HG03520 (cell line): ENCODE data around the gene MPRIP.

Experiments used
- ATAC-seq: cut with Tn5 transposase; IDR thresholded peaks from one replicate; pipeline ENCODE4 v1.9.1; 2021; ENCODE audit warnings: mild to moderate bottlenecking, moderate library complexity; ENCODE audit not compliant: unreplicated experiment

Gene MPRIP

DNA sequence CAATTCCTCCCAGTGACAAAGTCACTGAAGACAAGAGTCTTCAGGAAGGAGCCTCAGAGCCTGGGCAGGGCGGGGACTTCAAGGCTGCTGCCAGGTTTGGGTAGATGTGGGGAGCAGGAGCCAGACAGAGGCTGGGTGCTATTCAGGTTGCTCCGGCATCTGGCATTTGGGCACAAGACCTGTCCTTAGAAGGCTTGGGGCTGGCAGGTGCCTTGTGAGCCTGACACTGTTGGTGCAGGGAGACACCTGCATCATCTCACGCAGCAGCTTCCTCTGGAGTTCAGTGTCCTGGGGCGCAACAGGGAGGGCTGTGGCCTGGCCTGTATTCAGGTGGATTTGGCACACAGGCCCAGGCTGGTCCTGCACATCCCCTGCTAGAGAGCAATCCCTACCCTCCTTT lies 65.0 kb downstream of the MPRIP start:
- no peak for ATAC-seq

DNA sequence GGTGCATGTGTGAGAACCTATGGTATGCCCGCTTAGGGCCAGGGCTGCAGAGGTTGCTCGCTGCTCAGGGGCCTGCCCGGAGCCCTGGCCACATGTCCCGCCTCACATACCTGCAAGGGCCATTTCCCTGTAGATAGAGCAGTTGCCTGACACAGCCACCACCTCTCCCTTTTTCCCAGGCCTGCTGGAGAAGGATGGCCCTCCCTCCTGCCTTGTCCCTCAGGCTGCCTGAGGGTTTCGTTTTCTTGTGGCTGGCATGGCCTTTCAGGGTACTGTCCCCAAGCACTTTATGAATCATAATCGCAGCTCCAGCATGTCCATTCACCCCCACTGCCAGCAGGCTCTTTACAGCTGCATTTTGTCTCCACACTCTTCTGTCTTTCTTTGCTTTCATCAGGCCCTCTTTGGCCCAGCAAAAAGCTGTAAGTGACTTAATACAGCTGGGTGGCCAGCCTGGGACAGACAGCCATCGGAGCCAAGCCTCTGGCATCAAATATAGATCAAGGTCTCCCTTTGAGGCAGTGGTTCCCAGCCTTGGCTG lies 65.7 kb downstream of the MPRIP start:
- no peak for ATAC-seq

DNA sequence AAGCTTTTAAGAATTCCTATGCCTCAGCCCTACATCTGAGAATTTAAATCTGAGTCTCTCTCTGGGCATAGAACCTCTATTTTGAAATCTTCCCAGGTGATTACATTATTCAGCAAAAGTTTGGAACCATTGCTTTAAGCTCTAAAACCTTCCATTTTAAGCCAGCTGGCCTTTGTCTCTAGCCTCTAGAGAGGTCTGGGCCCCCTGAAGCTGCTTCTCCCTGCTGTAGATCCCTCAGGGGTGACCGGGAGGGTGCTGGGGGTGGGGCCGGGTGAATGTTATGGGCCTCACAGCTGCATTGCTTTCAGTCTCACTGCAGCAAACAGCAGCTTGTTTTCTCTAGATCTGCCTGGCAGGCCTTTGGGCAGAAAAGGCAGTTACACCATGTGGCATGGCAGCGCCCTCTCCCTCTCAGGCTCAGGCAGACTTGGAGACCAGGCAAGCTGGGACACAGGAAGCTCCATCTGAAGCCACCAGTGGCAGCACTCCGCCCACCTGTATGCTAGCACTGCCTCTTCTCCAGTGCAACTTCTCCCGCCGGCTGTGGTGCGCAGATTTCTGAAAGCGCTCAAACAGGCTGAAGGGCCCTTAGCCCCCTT lies 66.3 kb downstream of the MPRIP start:
- ATAC-seq = no peak

DNA sequence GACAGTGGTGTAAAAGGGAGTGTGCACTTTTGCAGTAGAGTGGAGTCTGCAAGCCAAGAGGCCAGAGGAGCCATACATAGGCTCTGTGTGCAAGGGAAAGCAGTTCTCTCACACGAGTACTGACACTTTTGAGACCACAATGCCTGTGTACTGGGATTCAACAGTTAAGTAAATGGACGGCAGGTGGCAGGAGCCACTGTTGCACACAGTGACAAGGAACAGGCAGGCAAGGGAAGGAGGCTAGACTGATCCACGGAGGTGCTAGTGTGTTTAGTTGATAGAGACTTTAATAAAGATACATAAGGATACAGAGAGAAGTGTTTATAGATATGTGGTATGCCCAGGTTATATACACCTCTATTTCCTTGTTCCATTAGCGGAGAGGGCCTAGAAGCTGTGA lies 67.0 kb downstream of the MPRIP start:
- ATAC-seq = no peak

DNA sequence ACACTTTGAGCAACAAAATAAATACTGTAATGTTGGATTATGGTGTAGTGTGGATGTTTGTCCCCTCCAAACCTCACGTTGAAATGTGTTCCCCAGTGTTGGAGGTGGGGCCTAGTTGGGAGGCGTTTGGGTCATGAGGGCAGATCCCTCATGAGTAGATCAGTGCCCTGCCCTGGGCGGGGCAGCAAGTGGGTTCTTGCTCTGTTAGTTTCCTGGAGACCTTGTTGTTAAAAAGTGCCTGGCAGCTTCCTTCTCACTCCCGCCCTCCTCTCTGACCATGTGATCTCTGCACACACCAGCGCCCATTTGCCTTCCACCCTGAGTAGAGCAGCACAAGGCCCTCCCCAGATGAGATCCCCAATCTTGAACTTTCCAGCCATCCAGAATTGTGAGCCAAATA lies 67.7 kb downstream of the MPRIP start:
- ATAC-seq = no peak

DNA sequence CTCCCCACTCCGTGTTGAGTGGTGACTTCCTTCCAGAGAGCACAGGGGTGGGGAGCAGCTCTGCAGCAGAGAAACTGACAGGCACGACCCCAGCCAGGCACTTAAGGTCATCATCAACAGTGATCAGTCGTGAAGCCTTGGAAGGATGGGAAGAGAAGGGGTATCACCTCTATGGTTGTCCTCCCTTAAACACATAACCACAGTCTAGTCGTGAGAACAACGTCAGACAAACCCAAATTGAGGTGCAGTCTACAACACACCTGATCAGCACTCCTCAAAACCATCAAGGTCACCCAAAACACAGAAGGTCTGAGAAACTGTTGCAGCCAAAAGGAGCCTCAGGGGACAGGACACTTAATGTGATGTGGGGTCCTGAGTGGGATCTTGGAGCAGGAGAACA lies 68.3 kb downstream of the MPRIP start:
- no peak for ATAC-seq

DNA sequence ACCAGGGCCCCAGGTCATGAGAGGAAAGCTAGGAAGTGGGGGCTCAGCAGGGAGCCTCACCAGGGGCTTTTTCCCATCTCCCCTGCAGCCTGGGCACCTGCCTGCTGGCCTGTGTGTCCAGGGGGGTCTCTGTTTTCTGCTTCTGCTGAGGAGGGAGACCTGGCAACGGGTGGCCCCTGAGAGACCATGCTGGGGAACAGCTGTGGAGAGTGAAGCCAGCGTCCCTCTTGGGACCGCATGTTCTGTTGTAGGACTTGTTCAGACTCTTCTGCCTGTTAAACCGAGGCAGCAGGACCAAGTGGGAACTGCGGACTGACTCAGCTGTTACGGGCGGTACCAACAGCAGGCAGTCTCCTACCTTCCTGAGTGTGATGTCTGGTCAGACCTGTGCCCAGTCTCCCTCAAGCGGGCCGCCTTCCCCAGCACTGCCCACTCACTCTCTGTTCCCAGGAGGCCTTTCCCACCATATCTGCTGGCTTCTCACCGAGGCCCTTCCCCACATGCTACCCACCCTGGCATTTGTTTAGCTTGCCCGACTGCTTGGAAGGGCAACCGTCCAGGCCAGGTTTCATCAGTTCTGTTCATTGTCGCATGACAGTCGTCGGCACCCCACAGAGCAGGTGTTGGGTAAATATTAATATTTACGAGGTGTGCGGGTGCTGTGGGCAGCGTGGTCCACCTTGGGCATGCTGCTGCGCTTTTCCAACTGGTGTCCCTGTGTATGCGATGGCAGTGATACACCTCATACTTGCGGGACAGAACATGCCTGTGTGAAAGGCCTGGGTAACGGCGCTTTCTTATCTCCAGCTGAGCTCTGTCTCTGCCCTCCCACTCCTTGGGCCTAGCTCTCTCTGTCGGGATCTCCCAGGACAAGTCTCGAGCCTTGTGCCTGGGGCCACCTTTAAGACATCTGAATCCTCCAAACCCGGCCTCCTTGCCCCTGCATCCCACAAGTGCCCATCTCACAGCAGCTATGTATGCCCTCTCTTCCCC lies 69.4 kb downstream of the MPRIP start:
- no peak for ATAC-seq

DNA sequence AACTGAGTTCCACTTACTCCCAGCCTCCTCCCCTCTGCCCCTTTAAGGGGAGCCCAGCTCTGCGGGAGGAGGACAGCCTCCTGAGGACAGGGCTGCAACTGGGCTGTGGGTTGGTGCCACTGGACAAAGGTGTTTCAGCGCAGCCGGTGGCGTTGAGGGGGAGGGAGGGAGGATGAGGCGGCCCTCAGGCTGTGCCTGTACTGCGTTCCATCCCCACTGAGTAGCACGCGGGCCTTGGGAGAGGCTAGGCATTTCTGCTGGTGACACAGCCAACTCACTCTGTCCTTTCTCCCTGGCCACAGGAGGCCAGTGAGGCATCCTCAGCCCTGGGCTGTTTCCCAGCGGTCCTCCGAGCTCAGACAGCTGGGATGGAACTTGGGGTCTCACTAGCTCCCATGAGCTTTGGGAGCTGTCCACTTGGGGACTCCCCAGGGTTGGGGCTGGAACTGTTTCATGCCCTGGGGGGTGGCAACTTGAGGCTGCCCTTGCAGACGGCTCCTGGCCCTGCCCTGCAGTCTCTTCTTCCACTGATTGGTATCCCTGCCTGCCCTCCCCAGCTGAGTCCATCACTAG lies 70.5 kb downstream of the MPRIP start:
- ATAC-seq = no peak

DNA sequence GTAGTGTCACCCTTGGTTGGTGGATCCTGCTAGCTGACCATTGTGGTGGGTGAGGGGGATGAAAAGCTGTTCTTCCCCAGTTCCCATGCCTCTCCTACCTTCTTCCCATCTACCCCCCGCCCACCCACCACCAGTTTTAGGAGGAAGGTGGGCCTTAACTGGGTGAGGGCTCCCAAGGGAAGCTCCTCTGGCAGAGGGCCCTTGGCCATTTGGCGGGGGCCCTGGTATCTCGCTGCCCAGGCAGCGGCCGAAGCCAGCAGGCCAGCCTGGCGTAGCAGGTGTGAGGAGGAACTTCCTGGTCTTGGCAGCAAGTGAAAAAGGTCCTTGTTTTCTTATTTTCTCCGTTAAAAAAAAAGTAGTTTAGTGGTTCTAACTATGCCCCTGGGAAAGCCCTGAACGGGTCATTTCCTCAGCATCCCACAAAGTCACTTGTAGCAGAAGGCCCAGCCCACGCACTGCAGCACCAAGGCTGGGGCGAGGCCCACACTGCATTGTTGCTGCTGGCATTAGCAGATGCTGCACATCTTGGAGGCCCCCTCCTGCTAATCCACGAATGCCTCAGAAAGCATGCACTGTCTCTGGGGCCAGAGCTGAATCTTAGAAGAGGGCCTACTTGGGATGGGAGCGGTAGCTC lies 72.5 kb downstream of the MPRIP start:
- no peak for ATAC-seq

DNA sequence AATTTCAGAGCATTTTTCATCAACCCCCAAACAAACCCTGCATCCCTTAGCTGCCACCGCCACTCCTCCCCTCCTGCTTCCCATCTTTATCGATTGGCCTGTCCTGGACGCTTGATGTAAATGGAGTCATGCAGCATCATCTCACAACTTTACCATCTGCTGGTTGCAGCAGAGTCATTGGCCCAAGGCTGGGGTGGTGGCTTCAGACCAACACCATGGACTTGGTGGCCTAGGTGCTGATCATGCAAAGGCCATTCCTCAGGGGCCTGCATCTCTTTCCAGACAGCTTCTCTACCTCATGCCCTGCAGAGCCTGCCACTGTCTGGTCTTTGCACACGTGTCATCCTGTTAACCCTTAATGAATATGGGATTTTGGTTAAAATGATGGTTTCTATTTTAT lies 73.4 kb downstream of the MPRIP start:
- no peak for ATAC-seq

DNA sequence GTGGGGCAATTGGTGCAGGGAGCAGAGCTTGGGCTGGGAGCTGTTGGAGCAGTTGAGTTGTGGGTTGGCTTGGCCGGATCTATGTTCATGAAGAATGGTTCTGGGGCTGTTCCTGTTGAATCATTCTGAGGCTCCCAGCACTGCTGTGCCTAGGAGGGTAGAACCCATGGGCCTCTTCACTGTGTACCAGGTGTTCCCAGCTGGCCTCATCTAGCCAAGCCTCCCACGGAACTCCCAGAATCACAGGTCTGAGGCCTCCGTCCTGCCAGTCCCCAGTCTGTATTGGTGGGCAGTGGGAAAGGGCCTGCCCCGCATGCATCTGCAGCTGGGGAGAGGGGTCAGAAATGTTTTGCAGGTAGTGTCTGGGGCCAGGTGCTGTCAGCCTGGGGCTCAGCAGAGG lies 74.1 kb downstream of the MPRIP start:
- ATAC-seq = no peak

DNA sequence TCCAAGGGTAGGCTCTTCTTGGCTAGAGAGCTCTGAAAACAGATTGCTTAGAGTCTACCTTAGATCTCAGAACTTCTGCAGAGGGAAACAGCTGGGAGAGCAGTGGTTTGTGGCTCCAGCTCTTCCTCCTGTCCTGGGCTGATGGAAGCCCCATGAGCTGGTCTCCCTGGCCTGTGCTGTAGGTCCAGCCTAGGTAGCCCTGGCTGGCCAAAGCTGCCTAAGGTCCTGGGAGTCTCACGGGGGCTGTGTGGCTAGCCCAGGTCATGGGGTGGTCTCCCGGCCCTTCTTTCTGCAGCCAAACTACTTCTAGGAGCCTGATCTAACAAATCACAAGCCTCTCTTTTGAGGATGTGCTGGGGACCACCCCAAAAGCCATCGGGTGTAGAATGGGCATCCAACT lies 75.7 kb downstream of the MPRIP start:
- ATAC-seq = no peak

DNA sequence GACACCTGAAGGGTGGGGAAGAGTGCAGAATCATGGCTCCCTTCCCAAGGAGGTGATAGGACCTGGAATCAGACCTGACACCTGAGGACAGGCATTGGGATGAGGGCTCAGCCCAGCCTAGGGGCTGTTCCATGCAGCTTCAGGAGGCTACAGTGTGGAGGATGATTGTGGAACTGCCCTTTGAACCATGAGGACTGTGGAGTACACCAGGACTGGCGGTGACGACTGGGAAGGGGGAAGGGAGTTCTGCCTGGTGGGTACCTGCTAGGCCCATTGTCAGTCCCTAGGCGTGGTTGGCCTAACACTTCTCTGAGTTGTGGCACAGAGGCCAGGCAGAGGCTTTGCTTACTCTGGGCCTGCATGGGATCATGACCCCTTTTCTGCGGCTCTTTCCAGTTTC lies 76.1 kb downstream of the MPRIP start:
- ATAC-seq = no peak

DNA sequence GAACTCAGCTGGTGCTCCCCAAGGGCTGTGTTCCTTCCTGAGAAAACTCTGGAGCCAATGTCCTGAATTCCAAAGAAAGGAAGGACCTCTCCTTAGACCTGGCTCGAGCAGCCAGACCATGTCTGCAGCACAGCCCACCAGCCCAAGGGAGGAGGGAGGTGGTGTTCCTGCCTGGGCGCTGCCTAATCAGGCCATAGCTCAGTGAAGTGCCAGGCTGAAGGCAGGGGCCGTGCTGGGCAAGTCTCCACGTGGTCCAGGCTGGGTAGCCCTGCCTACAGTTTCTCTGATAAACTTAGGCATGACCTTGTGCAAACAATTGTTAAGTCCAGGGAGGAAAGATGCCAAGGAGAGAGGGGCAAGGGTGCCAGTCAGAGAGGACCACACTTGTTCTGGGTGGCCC lies 76.8 kb downstream of the MPRIP start:
- no peak for ATAC-seq

DNA sequence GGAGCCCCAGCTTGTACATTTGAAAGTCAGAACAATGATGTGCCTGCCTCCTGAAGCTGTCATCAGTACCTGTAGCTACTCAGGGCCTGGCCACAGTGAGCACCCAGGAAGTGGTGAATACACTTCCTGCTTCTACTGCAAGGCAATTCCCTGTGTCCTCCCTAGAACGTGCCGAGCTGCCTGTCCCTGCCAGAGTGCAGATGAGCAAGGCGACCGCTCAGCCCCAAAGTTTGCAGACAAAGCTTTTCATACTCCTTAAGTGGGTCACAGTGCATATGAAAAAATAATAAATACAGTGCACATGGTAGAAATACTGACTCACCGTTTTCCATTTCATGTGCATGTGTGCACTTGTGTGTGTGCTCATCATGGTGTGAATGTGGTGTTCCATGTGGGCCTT lies 77.3 kb downstream of the MPRIP start:
- ATAC-seq = no peak

DNA sequence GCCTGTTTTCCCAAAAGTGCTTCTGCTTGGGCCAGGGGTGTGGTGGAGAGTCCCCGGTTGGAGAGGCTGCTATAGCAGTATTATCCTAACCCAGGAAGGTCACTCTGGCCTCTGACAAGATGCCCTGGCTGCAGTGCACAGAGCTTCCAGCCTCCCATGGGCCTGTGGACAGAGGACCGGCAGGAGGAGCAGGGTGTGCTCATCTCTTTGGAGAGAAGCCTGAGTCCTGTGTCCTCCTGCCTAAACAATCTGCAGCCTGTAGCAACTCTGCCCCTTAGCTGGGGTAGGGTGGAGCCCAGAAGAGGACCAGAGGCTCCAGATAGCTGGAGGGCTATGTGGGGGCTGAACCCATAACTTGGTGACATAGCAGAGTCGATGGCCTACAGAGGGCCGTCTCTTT lies 78.0 kb downstream of the MPRIP start:
- no peak for ATAC-seq

DNA sequence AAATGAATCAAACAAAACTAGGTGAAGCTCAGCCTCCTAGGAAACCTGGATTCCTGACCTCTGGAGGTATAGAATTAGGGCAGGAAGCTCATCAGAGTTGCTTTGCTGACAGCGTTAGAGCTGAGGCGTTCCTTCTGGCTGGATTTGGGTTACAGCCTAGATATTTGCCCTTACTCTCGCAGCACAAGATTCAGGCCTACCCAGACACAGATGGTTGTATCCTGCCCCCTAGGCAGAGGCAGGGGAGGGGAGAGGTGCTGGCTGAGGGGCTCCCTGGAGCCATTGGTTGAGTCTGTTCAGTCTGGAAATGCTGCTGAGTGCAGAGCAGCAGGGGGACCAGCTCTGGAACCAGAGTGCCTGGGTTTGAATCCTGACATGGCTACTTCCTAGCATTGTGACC lies 78.4 kb downstream of the MPRIP start:
- no peak for ATAC-seq

DNA sequence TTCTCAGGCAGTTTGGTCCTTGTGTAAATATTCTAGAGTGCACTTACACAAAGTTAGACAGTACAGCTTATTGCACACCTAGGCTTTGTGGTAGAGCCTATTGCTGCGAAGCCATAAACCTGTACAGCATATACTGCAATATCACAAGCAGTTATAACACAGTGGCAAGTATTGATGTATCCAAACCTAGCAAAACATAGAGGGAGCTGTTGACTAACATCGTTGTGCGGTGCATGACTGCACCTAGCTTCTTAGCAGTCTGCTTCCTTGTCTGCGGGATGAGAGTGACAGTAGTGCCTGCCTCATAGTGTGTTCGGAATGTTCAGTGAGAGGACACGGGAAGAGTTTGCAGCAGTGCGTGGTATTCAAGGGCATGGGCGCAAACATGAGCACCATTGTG lies 78.9 kb downstream of the MPRIP start:
- ATAC-seq = no peak

DNA sequence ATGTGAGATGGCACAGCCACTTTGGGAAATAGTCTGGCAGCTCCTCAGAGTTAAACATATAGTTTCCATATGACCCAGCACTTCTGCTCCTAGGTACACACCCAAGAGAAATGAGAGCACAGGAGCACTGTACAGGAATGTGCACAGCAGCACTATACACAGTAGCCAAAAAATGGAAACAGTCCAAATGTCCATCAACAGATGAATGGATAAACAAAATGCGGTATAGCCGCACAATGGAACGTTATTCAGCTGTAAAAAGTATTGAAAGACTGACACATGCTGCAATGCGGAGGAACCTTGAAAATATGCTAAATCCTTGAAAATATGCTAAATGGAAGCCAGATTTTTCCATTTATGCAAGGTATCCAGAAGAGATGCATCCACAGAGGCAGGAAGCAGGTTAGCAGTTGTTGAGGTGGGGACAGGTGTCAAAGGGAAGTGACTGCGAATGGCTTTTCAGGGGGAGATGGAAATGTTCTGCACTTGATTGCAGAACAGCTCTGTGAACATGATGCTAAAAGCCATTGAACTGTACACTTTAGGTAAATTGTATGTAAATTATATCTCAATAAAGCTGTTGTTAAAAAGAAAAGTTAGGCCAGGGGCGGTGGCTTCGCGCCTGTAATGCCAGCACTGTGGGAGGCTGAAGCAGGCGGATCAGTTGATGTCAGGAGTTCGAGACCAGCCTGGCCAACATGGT lies 80.7 kb downstream of the MPRIP start:
- ATAC-seq = no peak

DNA sequence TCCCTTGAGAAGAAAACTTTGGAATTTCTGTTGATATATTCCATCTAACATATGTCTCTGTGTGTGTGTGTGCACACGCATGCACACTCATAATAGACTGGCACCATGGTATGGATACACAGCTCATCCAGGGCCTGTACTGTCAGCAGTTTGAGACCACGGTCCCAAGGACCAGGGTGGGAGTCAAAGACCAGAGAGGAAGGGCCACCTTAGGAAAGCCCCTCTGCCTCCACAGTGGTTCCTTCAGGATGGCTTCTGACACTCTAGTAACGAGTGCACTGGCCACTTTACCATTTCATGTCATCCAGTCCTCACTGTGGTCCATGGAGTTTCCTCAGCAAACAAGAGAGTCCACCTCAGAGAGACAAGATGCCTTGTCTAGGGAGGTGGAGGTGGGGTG lies 82.1 kb downstream of the MPRIP start:
- ATAC-seq = no peak
